Breast epithelium (tissue), 4 donors: ENCODE data around the gene SPIN2A. TPM values are rescaled to one million over a fixed set of nuclear protein-coding genes. Genes with fewer than 3 reads are reported as not detected.
A peak's percentile ranks its signal among the peaks of the same experiment; 100 is the strongest.
"Not testable (repeated sequence)": the region's sequence is repeated elsewhere in the genome, so short reads cannot be mapped to it uniquely, and the experiment has no call there.

Source experiments
- DNase-seq, 2 donors: peaks; one replicate each; pipeline ENCODE4 v3.0.0-alpha.2; 2019; ENCODE audit warnings: low spot score in 2 of 2
- H3K27ac ChIP-seq, 2 donors: fragments of 200-600 bp; sonication (generic) in 1 of 2; one replicate each; pipeline ENCODE4 v1.5.1; 2016 to 2019; ENCODE audit warnings: mild to moderate bottlenecking in 1 of 2
- H3K27me3 ChIP-seq, 2 donors: fragments of 200-600 bp; sonication (generic) in 1 of 2; one replicate each; pipeline versions ENCODE4 v1.5.1 to v1.6.0; 2017 to 2019; ENCODE audit warnings: control low read depth in 1 of 2, mild to moderate bottlenecking in 1 of 2
- H3K36me3 ChIP-seq: fragments of 200-600 bp; one replicate; pipeline ENCODE4 v1.5.1; 2019
- H3K4me1 ChIP-seq, 2 donors: fragments of 200-600 bp; sonication (generic); one replicate each; pipeline ENCODE4 v1.5.1; 2016 to 2019; ENCODE audit warnings: control low read depth in 1 of 2
- H3K4me3 ChIP-seq, 3 donors: fragments of 200-600 bp; sonication (generic); 1 replicate in 2 of 3; 2 replicates in 1 of 3; pipeline ENCODE4 v1.5.1; 2016 to 2019; ENCODE audit warnings: mild to moderate bottlenecking in 3 of 3, moderate library complexity in 2 of 3
- H3K9me3 ChIP-seq, 2 donors: fragments of 200-600 bp; sonication (generic) in 1 of 2; one replicate each; pipeline ENCODE4 v1.5.1; 2016 to 2019; ENCODE audit warnings: control low read depth in 1 of 2
- POLR2A ChIP-seq: fragments of 450-650 bp; IDR thresholded peaks from one replicate; pipeline ENCODE4 v1.6.1; 2016; ENCODE audit warnings: antibody characterized with exemption, mild to moderate bottlenecking, moderate library complexity
- POLR2AphosphoS5 ChIP-seq, 3 donors: sonication (generic); formaldehyde crosslinking; IDR thresholded peaks; one replicate each; pipeline ENCODE4 v1.6.1; 2017; ENCODE audit warnings: antibody characterized with exemption in 3 of 3
- intact Hi-C: fragments of 100-400 bp; cut with DNase I; formaldehyde crosslinking; loops from one replicate; pipeline ENCODE4 v1.15.1; 2023; ENCODE audit warnings: low total_unique reads
- total RNA-seq, 3 donors: library from RNA; depleted of rRNA; stranded (reverse); fragments of >200 nt; gene quantifications; one replicate each; pipeline ENCODE4 v1.1.0, GENCODE V29; 2016
- TF ChIP-seq, protein P1 (sequence below), 3 donors: fragments of 450-650 bp; IDR thresholded peaks; one replicate each; pipeline ENCODE4 v1.5.1; 2016 to 2017; ENCODE audit warnings: antibody characterized with exemption in 3 of 3, mild to moderate bottlenecking in 3 of 3, moderate library complexity in 3 of 3

SPIN2A gene
- total RNA-seq, 3 donors from 2014 or later: 0.32 to 1.3 (median 0.73) TPM

DNA sequence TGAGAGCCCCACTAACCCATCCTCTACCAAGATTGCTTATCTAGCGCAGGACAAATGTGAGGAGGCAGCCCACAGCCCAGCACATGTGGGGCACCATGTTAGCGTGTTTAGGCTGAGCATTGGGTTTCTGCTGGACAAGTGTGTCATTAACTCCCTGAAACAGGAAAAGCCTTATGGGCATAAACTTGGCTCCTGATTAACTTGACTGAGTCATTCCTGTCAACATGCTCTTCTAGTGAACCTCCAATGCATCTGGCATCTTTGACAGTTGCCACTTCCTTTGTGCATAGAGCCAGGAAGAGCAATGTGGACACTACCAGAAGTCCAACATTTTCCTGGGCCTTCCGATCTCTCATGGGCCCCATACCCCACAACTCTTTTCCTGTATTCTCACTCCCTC is 2.5 kb downstream of the SPIN2A start:
- H3K27ac ChIP-seq: no peak overlapping the region
- DNase-seq: no peak
- H3K4me3 ChIP-seq: no peak overlapping the region
- intact Hi-C loops: no loop called here
- no peaks in the 10 kb centered on the region for H3K4me1 ChIP-seq
- H3K9me3 ChIP-seq: no peaks in the 10 kb centered on the region
- H3K27me3 ChIP-seq: no peaks in the 10 kb centered on the region
- no peaks in the 10 kb centered on the region for H3K36me3 ChIP-seq
- TF ChIP-seq POLR2AphosphoS5 (IDR thresholded peaks at IDR 0.05) (no peak), POLR2A (no peak)
- TF ChIP-seq, protein P1, sequence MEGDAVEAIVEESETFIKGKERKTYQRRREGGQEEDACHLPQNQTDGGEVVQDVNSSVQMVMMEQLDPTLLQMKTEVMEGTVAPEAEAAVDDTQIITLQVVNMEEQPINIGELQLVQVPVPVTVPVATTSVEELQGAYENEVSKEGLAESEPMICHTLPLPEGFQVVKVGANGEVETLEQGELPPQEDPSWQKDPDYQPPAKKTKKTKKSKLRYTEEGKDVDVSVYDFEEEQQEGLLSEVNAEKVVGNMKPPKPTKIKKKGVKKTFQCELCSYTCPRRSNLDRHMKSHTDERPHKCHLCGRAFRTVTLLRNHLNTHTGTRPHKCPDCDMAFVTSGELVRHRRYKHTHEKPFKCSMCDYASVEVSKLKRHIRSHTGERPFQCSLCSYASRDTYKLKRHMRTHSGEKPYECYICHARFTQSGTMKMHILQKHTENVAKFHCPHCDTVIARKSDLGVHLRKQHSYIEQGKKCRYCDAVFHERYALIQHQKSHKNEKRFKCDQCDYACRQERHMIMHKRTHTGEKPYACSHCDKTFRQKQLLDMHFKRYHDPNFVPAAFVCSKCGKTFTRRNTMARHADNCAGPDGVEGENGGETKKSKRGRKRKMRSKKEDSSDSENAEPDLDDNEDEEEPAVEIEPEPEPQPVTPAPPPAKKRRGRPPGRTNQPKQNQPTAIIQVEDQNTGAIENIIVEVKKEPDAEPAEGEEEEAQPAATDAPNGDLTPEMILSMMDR (IDR thresholded peaks at IDR 0.05): no peak

DNA sequence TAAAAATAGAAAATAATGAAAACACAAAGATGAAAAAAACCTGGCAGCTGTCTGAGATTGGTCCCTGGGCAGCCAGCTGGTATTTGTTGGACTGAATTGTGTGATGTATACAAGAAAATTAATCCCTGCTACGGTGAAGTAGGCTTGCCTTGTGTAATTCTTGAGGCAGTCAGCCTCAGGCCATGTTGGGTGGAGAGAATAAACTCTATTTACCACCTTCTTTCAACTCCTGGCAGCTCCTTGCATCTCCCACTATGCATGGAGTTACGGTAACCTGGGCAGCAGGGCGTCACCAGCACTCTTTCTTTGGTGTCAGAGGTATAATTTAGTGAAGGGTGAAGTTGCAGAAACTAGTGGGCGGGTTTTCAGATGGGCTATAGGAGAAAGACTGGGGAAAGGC is 3.5 kb downstream of the SPIN2A start:
- intact Hi-C loops: no loop called here
- Histone ChIP-seq H3K4me1 (no peaks in the 10 kb centered on the region), H3K9me3 (no peaks in the 10 kb centered on the region), H3K4me3 (no peak overlapping the region), H3K36me3 (no peaks in the 10 kb centered on the region), H3K27ac (no peak overlapping the region), H3K27me3 (peaks cover 0 to 2% of the 10 kb centered on the region in 2 donors)
- no peak for DNase-seq
- no peak for TF ChIP-seq POLR2A
- no peak for TF ChIP-seq POLR2AphosphoS5 (IDR thresholded peaks at IDR 0.05)
- TF ChIP-seq, protein P1 (IDR thresholded peaks at IDR 0.05): no peak

DNA sequence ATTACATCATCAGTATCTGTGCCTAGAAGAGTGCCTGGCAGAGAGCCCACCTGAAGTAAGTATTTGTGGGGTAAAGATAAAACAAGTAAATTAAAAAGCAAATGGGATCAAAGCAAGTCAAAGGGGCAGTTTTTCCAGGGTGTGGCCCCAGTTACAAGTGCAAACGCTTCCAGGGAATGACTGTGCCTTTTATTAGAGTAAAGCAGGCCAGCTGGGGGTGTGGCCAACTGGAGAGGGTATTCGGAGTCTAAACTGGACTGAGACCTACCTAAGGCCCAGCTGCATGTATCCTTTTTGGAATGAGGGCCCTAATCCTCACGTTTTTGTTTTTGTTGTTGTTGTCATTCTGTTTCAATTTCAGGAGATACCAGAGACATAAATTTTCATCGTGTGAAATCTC is 3.9 kb downstream of the SPIN2A start:
- H3K27me3 ChIP-seq, H3K4me1 ChIP-seq, H3K27ac ChIP-seq, intact Hi-C loops, H3K4me3 ChIP-seq, H3K36me3 ChIP-seq, H3K9me3 ChIP-seq, DNase-seq: not testable (repeated sequence)

DNA sequence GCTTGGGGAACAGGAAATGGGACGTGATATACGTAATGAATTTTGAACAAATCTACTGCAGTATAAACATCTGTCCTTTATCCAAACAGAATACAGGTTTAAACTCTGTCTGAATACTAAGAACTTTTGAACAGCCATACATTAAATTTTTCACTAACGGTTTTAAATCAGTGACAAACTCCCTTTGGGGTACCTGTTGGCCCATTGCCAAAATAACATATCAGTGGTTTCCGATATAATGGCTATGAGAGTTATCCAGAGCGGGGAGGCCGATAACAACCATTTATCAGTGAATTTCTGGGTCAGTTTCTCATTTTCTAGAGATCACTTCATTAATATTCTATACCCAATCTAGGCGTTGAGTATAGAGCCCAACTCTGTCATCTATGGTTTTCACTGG is 5.2 kb downstream of the SPIN2A start:
- peaks cover 0 to 6% of the 10 kb centered on the region in 2 donors for H3K27me3 ChIP-seq
- H3K4me3 ChIP-seq: no peak overlapping the region
- no peaks in the 10 kb centered on the region for H3K9me3 ChIP-seq
- no peak overlapping the region for H3K27ac ChIP-seq
- intact Hi-C loops: no loop called here
- no peak for DNase-seq
- H3K4me1 ChIP-seq: no peaks in the 10 kb centered on the region
- TF ChIP-seq, protein P1 (IDR thresholded peaks at IDR 0.05): no peak
- TF ChIP-seq POLR2A (no peak), POLR2AphosphoS5 (IDR thresholded peaks at IDR 0.05) (no peak)
- H3K36me3 ChIP-seq: no peaks in the 10 kb centered on the region

DNA sequence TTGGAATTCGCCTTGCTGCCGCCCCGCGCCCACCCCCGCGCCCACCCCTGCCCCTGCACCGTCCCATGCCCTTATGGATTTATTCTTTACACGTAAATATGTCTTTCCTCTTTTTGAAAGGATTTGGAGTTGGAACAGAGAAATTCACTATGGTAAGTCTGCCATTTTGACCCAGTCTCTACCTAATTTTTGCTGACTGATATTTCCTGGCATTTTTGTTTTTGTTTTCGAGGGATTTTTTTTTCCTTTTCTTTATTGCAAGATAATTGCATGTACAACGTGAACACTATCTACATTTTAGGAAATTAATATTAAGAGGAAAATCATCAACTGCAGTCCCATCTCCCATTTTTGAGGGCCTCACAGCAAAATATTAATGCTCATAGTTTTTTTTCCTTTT is 15.4 kb downstream of the SPIN2A start:
- intact Hi-C loops: no loop called here
- peak overlapping the region; percentile 52 to 69 (median 56) for H3K4me3 ChIP-seq
- DNase-seq: no peak
- peaks cover 0 to 10% of the 10 kb centered on the region in 2 donors for H3K27me3 ChIP-seq
- peak overlapping the region; percentile 46 to 80 for H3K27ac ChIP-seq
- H3K4me1 ChIP-seq: no peaks in the 10 kb centered on the region
- TF ChIP-seq POLR2A: no peak
- no peak for TF ChIP-seq POLR2AphosphoS5 (IDR thresholded peaks at IDR 0.05)
- no peaks in the 10 kb centered on the region for H3K36me3 ChIP-seq
- no peaks in the 10 kb centered on the region for H3K9me3 ChIP-seq

DNA sequence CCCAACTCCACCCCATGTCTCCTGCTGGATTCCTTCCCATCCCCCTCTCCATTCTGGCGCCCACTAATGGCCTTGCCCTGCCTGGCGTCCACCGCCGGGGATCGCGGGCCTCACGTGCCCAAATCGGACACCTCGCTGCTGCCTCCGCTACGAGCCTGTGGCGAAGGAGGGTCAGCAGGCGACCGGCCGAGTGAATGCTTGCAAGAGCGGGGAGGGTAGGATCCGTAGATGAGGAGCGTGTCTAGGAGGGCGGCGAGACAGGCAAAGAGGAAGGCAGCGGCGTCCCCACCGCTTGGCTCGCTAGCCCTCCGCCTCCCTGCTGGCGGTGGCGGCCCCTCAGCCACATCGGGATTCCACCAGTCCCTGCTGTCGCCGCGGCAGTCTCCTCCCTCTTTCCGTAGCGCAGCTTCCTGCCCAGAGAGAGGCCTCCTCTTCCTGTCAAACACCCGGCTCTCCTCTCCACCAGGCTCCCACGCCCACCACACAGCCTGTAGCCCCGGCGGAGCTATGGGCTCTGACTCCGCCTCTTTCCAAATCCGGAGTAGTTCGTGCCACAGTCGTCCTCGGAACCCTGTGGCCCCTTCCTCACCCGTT is 15.9 kb downstream of the SPIN2A start, which contains the start of gene SPIN2B:
SPIN2B (minus strand) TSS at position 387 of the 594 bp plus-strand sequence.
- Histone ChIP-seq H3K4me3 (peak within 1 kb of the TSS; percentile 52 to 69 (median 56)), H3K36me3 (no peaks in the 10 kb centered on the region), H3K4me1 (no peaks in the 10 kb centered on the region), H3K9me3 (no peaks in the 10 kb centered on the region), H3K27ac (peak within 1 kb of the TSS; percentile 46 to 80), H3K27me3 (peaks cover 0 to 5% of the 10 kb centered on the region in 2 donors)
- TF ChIP-seq, protein P1 (IDR thresholded peaks at IDR 0.05): no peak
- TF ChIP-seq POLR2A: no peak
- TF ChIP-seq POLR2AphosphoS5 (IDR thresholded peaks at IDR 0.05): peak in 1 of 3 donors; percentile 28
- intact Hi-C loops: no loop called here
- peak; percentile 54 to 59 for DNase-seq

DNA sequence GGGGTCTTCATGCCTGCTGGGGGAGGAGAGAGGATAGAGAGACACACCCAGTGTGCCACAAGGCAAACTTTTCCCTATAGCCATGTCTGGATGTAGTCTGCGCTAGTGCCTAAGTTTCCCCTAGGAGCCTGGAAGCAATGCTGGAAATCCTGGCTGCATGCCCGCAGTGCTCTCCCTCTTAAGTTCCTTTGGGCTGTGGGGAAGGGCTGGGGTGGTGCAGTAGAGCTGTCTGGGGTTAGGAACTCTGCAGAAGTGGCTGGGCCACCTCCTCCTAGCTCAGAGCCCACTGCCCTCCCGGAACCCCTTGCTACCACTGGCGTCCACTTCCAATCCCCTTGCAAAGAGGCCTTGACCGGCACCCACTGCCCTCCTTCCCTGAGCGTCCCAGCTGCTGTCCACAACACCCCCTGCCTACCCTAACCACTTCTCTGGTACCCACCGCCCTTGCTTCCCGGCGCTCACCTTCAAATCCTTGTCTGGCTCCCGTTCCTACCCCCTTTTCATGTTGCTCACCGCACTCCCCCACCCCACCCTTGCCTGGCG is 16.5 kb downstream of the SPIN2A start:
- H3K36me3 ChIP-seq, DNase-seq, H3K27me3 ChIP-seq, H3K4me1 ChIP-seq, intact Hi-C loops, H3K9me3 ChIP-seq: not testable (repeated sequence)
- H3K27ac ChIP-seq: peak overlapping the region; percentile 46 to 80
- H3K4me3 ChIP-seq: peak overlapping the region; percentile 52 to 69 (median 56)
